Type B pancreatic cell (in vitro differentiated cells): ENCODE measurements around the gene ARHGAP23. TPM values are rescaled to one million over a fixed set of nuclear protein-coding genes. Genes with fewer than 3 reads are reported as not detected.

ENCODE experiments used
- DNase-seq: peaks from one replicate; pipeline ENCODE4 v3.0.0; 2021; ENCODE audit warnings: mixed read lengths; ENCODE audit not compliant: unreplicated experiment; ENCODE audit errors: extremely low spot score
- H3K27ac Mint-ChIP-seq: 2 replicates; pipeline ENCODE4 v1.8.0; 2021; ENCODE audit warnings: mild to moderate bottlenecking, mixed read lengths
- H3K27me3 Mint-ChIP-seq: 2 replicates; pipeline ENCODE4 v1.8.0; 2021; ENCODE audit warnings: mixed read lengths
- H3K36me3 Mint-ChIP-seq: 2 replicates; pipeline ENCODE4 v1.8.0; 2021; ENCODE audit warnings: mixed read lengths
- H3K4me1 Mint-ChIP-seq: one replicate; pipeline ENCODE4 v1.8.0; 2021; ENCODE audit warnings: mixed read lengths; ENCODE audit not compliant: unreplicated experiment
- H3K4me3 Mint-ChIP-seq: 2 replicates; pipeline ENCODE4 v1.8.0; 2021; ENCODE audit warnings: mild to moderate bottlenecking, mixed read lengths
- H3K9me3 Mint-ChIP-seq: 2 replicates; pipeline ENCODE4 v1.8.0; 2021; ENCODE audit warnings: mixed read lengths
- CTCF ChIP-seq: fragments of 200-600 bp; sonication (generic); conservative IDR thresholded peaks from 2 replicates; pipeline ENCODE4 v1.5.0; 2021; ENCODE audit warnings: antibody characterized with exemption, mild to moderate bottlenecking
- total RNA-seq: library from RNA; stranded (reverse); gene quantifications from 2 replicates; pipeline ENCODE4 v1.2.1, GENCODE V29; 2021; ENCODE audit warnings: low replicate concordance

The ARHGAP23 gene
- total RNA-seq, 1 donor from 2014 or later, result 114 TPM

- H3K4me1 Mint-ChIP-seq, result peaks cover 32% of the 10 kb centered on the region
- peaks cover 4% of the 10 kb centered on the region for H3K36me3 Mint-ChIP-seq
- no peak for TF ChIP-seq CTCF
- H3K9me3 Mint-ChIP-seq, result no peaks in the 10 kb centered on the region
- H3K27ac Mint-ChIP-seq, result peak overlapping the region; percentile 36
- no peak for DNase-seq
- H3K27me3 Mint-ChIP-seq, result no peaks in the 10 kb centered on the region
- H3K4me3 Mint-ChIP-seq, result no peak overlapping the region
These were observed 13.3 kb downstream of the ARHGAP23 start for GRCh38 chr17:38441429-38442061.

GRCh38 chr17:38442548-38442947, 14.3 kb downstream of the ARHGAP23 start:
- H3K4me3 Mint-ChIP-seq, result no peak overlapping the region
- H3K9me3 Mint-ChIP-seq, result no peaks in the 10 kb centered on the region
- H3K27ac Mint-ChIP-seq, result peak overlapping the region; percentile 79
- TF ChIP-seq CTCF, result no peak
- peaks cover 4% of the 10 kb centered on the region for H3K36me3 Mint-ChIP-seq
- H3K27me3 Mint-ChIP-seq, result no peaks in the 10 kb centered on the region
- H3K4me1 Mint-ChIP-seq, result peaks cover 27% of the 10 kb centered on the region
- no peak for DNase-seq

GRCh38 chr17:38443356-38444031, 15.2 kb downstream of the ARHGAP23 start:
- peaks cover 27% of the 10 kb centered on the region for H3K4me1 Mint-ChIP-seq
- no peak for DNase-seq
- no peaks in the 10 kb centered on the region for H3K9me3 Mint-ChIP-seq
- H3K27me3 Mint-ChIP-seq, result no peaks in the 10 kb centered on the region
- peak overlapping the region; percentile 83 for H3K27ac Mint-ChIP-seq
- H3K4me3 Mint-ChIP-seq, result peak overlapping the region; percentile 65
- H3K36me3 Mint-ChIP-seq, result peaks cover 4% of the 10 kb centered on the region
- no peak for TF ChIP-seq CTCF

- H3K9me3 Mint-ChIP-seq, result no peaks in the 10 kb centered on the region
- peak overlapping the region; percentile 83 for H3K27ac Mint-ChIP-seq
- DNase-seq, result no peak
- peaks cover 27% of the 10 kb centered on the region for H3K4me1 Mint-ChIP-seq
- peak overlapping the region; percentile 65 for H3K4me3 Mint-ChIP-seq
- H3K27me3 Mint-ChIP-seq, result no peaks in the 10 kb centered on the region
- peak; percentile 94 for TF ChIP-seq CTCF
- H3K36me3 Mint-ChIP-seq, result peaks cover 2% of the 10 kb centered on the region
These were observed 15.9 kb downstream of the ARHGAP23 start for GRCh38 chr17:38444151-38444550.

- Mint-ChIP-seq H3K36me3 (peaks cover 4% of the 10 kb centered on the region), H3K27me3 (peaks cover 10% of the 10 kb centered on the region), H3K4me1 (peaks cover 41% of the 10 kb centered on the region), H3K9me3 (no peaks in the 10 kb centered on the region), H3K27ac (no peak overlapping the region), H3K4me3 (no peak overlapping the region)
- DNase-seq, result no peak
- TF ChIP-seq CTCF, result no peak
These were observed 19.3 kb downstream of the ARHGAP23 start for GRCh38 chr17:38447502-38448085.
